H1 (cell line): ENCODE data around the gene ADARB2. TPM values are rescaled to one million over a fixed set of nuclear protein-coding genes. Genes with fewer than 3 reads are reported as not detected.

Experiments used
- CTCF ChIA-PET: fragments of 300-600 bp; sonication (Branson Sonifier 250); formaldehyde crosslinking; loops from one replicate; lab custom pipeline; 2021; ENCODE audit not compliant: partially characterized antibody; lab: Charles Lee
- POLR2A ChIA-PET: fragments of 300-600 bp; sonication (Branson Sonifier 250); formaldehyde crosslinking; loops from one replicate; lab custom pipeline; 2021; ENCODE audit warnings: inconsistent platforms; ENCODE audit not compliant: partially characterized antibody; lab: Charles Lee
- DNase-seq, 2 experiments: peaks; one replicate each; pipeline versions ENCODE4 v3.0.0 to v3.0.0-alpha.2; 2010 to 2022; ENCODE audit warnings: low spot score in 2 of 2, low read depth in 1 of 2, mixed read lengths in 1 of 2
- FAIRE-seq: peaks from 2 replicates; lab custom pipeline; 2011; peaks lifted over from hg19 to GRCh38; lab: Jason Lieb, UNC
- H2AFZ ChIP-seq: 2 replicates; pipeline ENCODE4 v1.8.1; 2012; ENCODE audit warnings: low read length, inconsistent platforms
- H2AK5ac ChIP-seq: 2 replicates; pipeline ENCODE4 v1.6.1; 2013; ENCODE audit warnings: low read depth, low read length
- H2BK120ac ChIP-seq: replicated peaks from 2 replicates; pipeline ENCODE3; 2013; ENCODE audit warnings: low read depth, low read length, inconsistent platforms
- H2BK12ac ChIP-seq: 2 replicates; pipeline ENCODE4 v1.6.1; 2013; ENCODE audit warnings: low read depth, low read length
- H2BK15ac ChIP-seq: 2 replicates; pipeline ENCODE4 v1.6.1; 2013; ENCODE audit warnings: low read length
- H2BK20ac ChIP-seq: 2 replicates; pipeline ENCODE4 v1.6.1; 2013; ENCODE audit warnings: low read length
- H2BK5ac ChIP-seq: 2 replicates; pipeline ENCODE4 v1.6.1; 2013; ENCODE audit warnings: low read depth, low read length
- H3K14ac ChIP-seq: 2 replicates; pipeline ENCODE4 v1.6.1; 2013; ENCODE audit warnings: inconsistent platforms; ENCODE audit not compliant: insufficient read length
- H3K18ac ChIP-seq: 2 replicates; pipeline ENCODE4 v1.6.1; 2013; ENCODE audit warnings: low read length; ENCODE audit errors: extremely low read depth
- H3K23ac ChIP-seq: 2 replicates; pipeline ENCODE4 v1.6.1; 2013; ENCODE audit warnings: inconsistent platforms; ENCODE audit not compliant: insufficient read length
- H3K23me2 ChIP-seq: 2 replicates; pipeline ENCODE4 v1.6.1; 2013; ENCODE audit warnings: low read depth, low read length
- H3K27ac ChIP-seq: 2 replicates; pipeline ENCODE4 v1.6.1; 2011; ENCODE audit warnings: low read depth, low read length, inconsistent platforms
- H3K27me3 ChIP-seq, 4 experiments: replicated peaks in 1 of 4; 1 replicate in 1 of 4; 2 replicates in 3 of 4; pipeline versions ENCODE4 v1.6.1 to v1.8.1; 2011 to 2013; ENCODE audit warnings: low read length in 3 of 4, mild to moderate bottlenecking in 3 of 4, inconsistent platforms in 2 of 4, mixed read lengths in 2 of 4, moderate library complexity in 1 of 4; ENCODE audit not compliant: control insufficient read depth in 3 of 4, insufficient read depth in 3 of 4; ENCODE audit errors: extremely low read depth in 1 of 4
- H3K36me3 ChIP-seq, 4 experiments: 2 replicates each; pipeline versions ENCODE4 v1.6.1 to v1.8.1; 2011 to 2013; ENCODE audit warnings: mild to moderate bottlenecking in 4 of 4, low read length in 3 of 4, moderate library complexity in 2 of 4, control low read depth in 1 of 4, inconsistent platforms in 1 of 4; ENCODE audit not compliant: insufficient read depth in 4 of 4, control insufficient read depth in 2 of 4
- H3K4ac ChIP-seq: replicated peaks from 2 replicates; pipeline ENCODE3; 2013; ENCODE audit warnings: low read length, low read depth, mixed read lengths, inconsistent platforms; ENCODE audit not compliant: insufficient read length
- H3K4me1 ChIP-seq, 4 experiments: replicated peaks in 1 of 4; 1 replicate in 1 of 4; 2 replicates in 3 of 4; pipeline versions ENCODE4 v1.6.1 to v1.8.1; 2011 to 2013; ENCODE audit warnings: low read length in 3 of 4, inconsistent platforms in 2 of 4, mixed read lengths in 1 of 4; ENCODE audit not compliant: insufficient read depth in 4 of 4, control insufficient read depth in 3 of 4
- H3K4me2 ChIP-seq, 2 experiments: 2 replicates each; pipeline versions ENCODE4 v1.6.1 to v1.8.1; 2011 to 2013; ENCODE audit warnings: low read depth in 2 of 2, low read length in 2 of 2, control low read depth in 1 of 2, inconsistent platforms in 1 of 2, mild to moderate bottlenecking in 1 of 2; ENCODE audit not compliant: insufficient read depth in 1 of 2
- H3K4me3 ChIP-seq, 4 experiments: fragments of 200-600, 300-600 bp in 1 of 4; sonication (generic), shearing (Covaris generic), sonication (Bioruptor Twin) in 1 of 4; 2 replicates each; pipeline versions ENCODE4 v1.5.1 to v1.8.1; 2011 to 2016; ENCODE audit warnings: low read length in 4 of 4, low read depth in 3 of 4, control low read depth in 2 of 4, inconsistent platforms in 2 of 4, mild to moderate bottlenecking in 2 of 4, mixed read lengths in 1 of 4, moderate library complexity in 1 of 4; ENCODE audit not compliant: insufficient read depth in 2 of 4; ENCODE audit errors: extremely low read depth in 1 of 4
- H3K56ac ChIP-seq: replicated peaks from 2 replicates; pipeline ENCODE3; 2013; ENCODE audit warnings: low read depth, mild to moderate bottlenecking, mixed read lengths, low read length, inconsistent platforms; ENCODE audit not compliant: insufficient read length
- H3K79me1 ChIP-seq: 2 replicates; pipeline ENCODE4 v1.6.1; 2013; ENCODE audit warnings: low read depth, low read length, control low read depth
- H3K79me2 ChIP-seq, 2 experiments: 2 replicates each; pipeline versions ENCODE4 v1.6.1 to v1.8.1; 2012 to 2013; ENCODE audit warnings: low read length in 2 of 2, mild to moderate bottlenecking in 2 of 2, inconsistent platforms in 1 of 2; ENCODE audit not compliant: insufficient read depth in 2 of 2, control insufficient read depth in 1 of 2
- H3K9ac ChIP-seq, 4 experiments: replicated peaks in 1 of 4; 1 replicate in 1 of 4; 2 replicates in 3 of 4; pipeline versions ENCODE4 v1.6.1 to v1.8.1; 2011 to 2013; ENCODE audit warnings: low read depth in 3 of 4, low read length in 3 of 4, control low read depth in 2 of 4, mild to moderate bottlenecking in 2 of 4, moderate library complexity in 2 of 4, inconsistent platforms in 1 of 4; ENCODE audit errors: extremely low read depth in 1 of 4
- H3K9me3 ChIP-seq, 2 experiments: 2 replicates each; pipeline versions ENCODE4 v1.6.1 to v1.8.1; 2012 to 2013; ENCODE audit warnings: mild to moderate bottlenecking in 2 of 2, moderate library complexity in 2 of 2, control low read depth in 1 of 2, inconsistent platforms in 1 of 2, low read depth in 1 of 2, low read length in 1 of 2, mixed read lengths in 1 of 2; ENCODE audit not compliant: insufficient read depth in 2 of 2
- H4K20me1 ChIP-seq, 2 experiments: replicated peaks in 1 of 2; 2 replicates each; pipeline versions ENCODE3 to v1.8.1; 2011 to 2013; ENCODE audit warnings: inconsistent platforms in 2 of 2, low read length in 2 of 2, mild to moderate bottlenecking in 1 of 2; ENCODE audit not compliant: insufficient read depth in 2 of 2, control insufficient read depth in 1 of 2
- H4K5ac ChIP-seq: 2 replicates; pipeline ENCODE4 v1.6.1; 2013; ENCODE audit warnings: low read length, low read depth, mixed read lengths, inconsistent platforms; ENCODE audit not compliant: insufficient read length
- H4K8ac ChIP-seq: 2 replicates; pipeline ENCODE4 v1.8.0; 2013; ENCODE audit warnings: mild to moderate bottlenecking, moderate library complexity, low read length, inconsistent platforms; ENCODE audit not compliant: insufficient read depth; ENCODE audit errors: extremely low read depth
- H4K91ac ChIP-seq: replicated peaks from 2 replicates; pipeline ENCODE3; 2013; ENCODE audit warnings: low read length, mixed read lengths, inconsistent platforms; ENCODE audit not compliant: insufficient read length
- BCL11A ChIP-seq, 2 experiments: IDR thresholded peaks; one replicate each; pipeline ENCODE4 v1.6.1; 2011; ENCODE audit warnings: low read depth in 2 of 2, low read length in 2 of 2, mild to moderate bottlenecking in 2 of 2
- WGBS, 2 experiments: shearing (Covaris generic) in 1 of 2; methylation state at CpG; one replicate each; pipeline versions ENCODE4 v1.1.6 to v1.1.7; 2013 to 2015; ENCODE audit warnings: low lambda C conversion rate in 2 of 2, mixed read lengths in 2 of 2, inconsistent platforms in 1 of 2, low coverage in 1 of 2, missing lambda C conversion rate in 1 of 2; ENCODE audit not compliant: insufficient replicate concordance in 2 of 2, insufficient coverage in 1 of 2, insufficient read length in 1 of 2; ENCODE audit errors: extremely low coverage in 1 of 2, missing lambda C conversion rate in 1 of 2; 5-methylcytosine and 5-hydroxymethylcytosine counted together
- polyA plus RNA-seq, 7 experiments: library from polyadenylated mRNA; depleted of rRNA in 3 of 7; stranded (reverse) in 5 of 7; unstranded in 2 of 7; fragments of >200 nt in 5 of 7; fragments of 200-250 nt in 2 of 7; gene quantifications; 1 replicate in 5 of 7; 2 replicates in 1 of 7; 4 replicates in 1 of 7; pipeline versions ENCODE4 v1.2.1 to v1.2.3, GENCODE V29; 2011 to 2013; ENCODE audit warnings: missing spikeins in 2 of 7, mixed read lengths in 2 of 7
- total RNA-seq: library from RNA; stranded (reverse); fragmentation: NEBNext Ultra II Directional; extraction: Animal tissue kit (Norgen Biotek cat#: 25700); gene quantifications from 2 replicates; pipeline ENCODE4 v1.2.1, GENCODE V29; 2021

Gene ADARB2
- total and polyA plus RNA-seq, 2 of the 8 experiments (the other 6 are each of a cell fraction or from before 2014, with no cell fraction given), result 2.2 to 2.8 TPM

DNA sequence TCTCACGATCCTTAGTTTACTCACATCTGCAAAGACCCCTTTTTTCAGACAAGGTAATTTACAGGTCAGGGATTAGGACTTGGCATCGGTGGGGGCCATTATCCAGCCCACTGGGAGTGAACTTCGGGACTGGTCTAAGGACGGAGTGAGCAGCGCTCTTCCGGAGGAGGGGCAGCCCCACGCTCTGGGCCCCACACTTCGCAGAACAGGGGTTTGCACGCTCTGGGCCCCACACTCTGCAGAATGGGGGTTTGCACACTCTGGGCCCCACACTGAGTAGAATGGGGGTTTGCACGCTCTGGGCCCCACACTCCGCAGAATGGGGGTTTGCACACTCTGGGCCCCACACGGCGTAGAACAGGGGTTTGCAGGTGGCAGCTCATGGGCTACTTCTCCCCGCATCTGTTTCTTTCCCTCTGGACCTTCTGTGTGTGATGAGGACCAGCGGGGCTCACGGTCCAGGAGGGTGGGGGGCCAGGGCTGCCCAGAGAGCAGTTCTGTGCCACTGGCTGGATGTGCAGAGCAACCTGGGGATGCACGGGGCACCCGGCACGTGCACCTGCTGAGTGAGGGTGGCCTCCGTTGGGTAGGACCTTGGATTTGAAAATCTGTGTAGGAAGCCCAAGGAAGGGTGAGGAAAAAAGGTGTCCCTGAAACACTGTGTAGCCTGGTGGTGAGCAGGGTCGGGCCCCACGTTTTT lies 546.4 kb downstream of the ADARB2 start:
- H3K23ac ChIP-seq, result no peak overlapping the region
- TF ChIP-seq BCL11A (IDR thresholded peaks at IDR 0.05; ENCODE audit: low read depth in 2 of 2, low read length in 2 of 2), result no peak
- no peak overlapping the region for H4K5ac ChIP-seq
- H3K4me1 ChIP-seq, result peaks cover 3 to 5% (median 4%) of the 10 kb centered on the region in 4 experiments; a peak in 5 of 7 replicates
- H3K79me1 ChIP-seq, result no peaks in the 10 kb centered on the region
- H4K91ac ChIP-seq, result no peak overlapping the region
- no peak overlapping the region for H3K9ac ChIP-seq
- no peak overlapping the region for H2AK5ac ChIP-seq
- H3K27ac ChIP-seq, result no peak overlapping the region
- no peaks in the 10 kb centered on the region for H3K9me3 ChIP-seq
- H3K14ac ChIP-seq, result no peak overlapping the region
- H2BK15ac ChIP-seq, result no peak overlapping the region
- H3K18ac ChIP-seq, result no peak overlapping the region
- no peak overlapping the region for H3K4me3 ChIP-seq
- no peak overlapping the region for H2BK20ac ChIP-seq
- no peaks in the 10 kb centered on the region for H3K36me3 ChIP-seq
- no peak overlapping the region for H3K56ac ChIP-seq
- FAIRE-seq, result no peak
- H3K4me2 ChIP-seq, result no peak overlapping the region
- no peak for DNase-seq
- H3K27me3 ChIP-seq, result peaks cover 0 to 2% (median 0%) of the 10 kb centered on the region in 4 experiments; a peak in 3 of 7 replicates
- POLR2A ChIA-PET, result no interaction called here
- no peak overlapping the region for H3K4ac ChIP-seq
- H3K79me2 ChIP-seq, result no peaks in the 10 kb centered on the region
- no peak overlapping the region for H2BK120ac ChIP-seq
- H3K23me2 ChIP-seq, result 0 out of 2 replicates have a peak, but pooled peaks cover 2% of the 10 kb centered on the region
- no peak overlapping the region for H2AFZ ChIP-seq
- no peaks in the 10 kb centered on the region for H4K20me1 ChIP-seq
- WGBS, 2 experiments, result 89% methylated on average over 22 of the region's 22 CpGs; no CpG with 5 or more reads in 1 of the 2 experiments
- no peak overlapping the region for H2BK12ac ChIP-seq
- no peak overlapping the region for H4K8ac ChIP-seq
- H2BK5ac ChIP-seq, result no peak overlapping the region
- CTCF ChIA-PET, result interaction anchor here (1.6 to 2.0 kb wide), 2 partner anchors 10 to 14 kb away, joined by 4 to 12 read pairs; no protein-coding TSS in a partner anchor
